HepG2 (cell line): ENCODE data around the gene VAMP2. TPM values are rescaled to one million over a fixed set of nuclear protein-coding genes. Genes with fewer than 3 reads are reported as not detected.

Source experiments
- AGO2 ChIP-seq: fragments of 200-400 bp; formaldehyde crosslinking; optimal IDR thresholded peaks from 2 replicates; pipeline ENCODE3; 2017; ENCODE audit warnings: mild to moderate bottlenecking, low read depth, low read length, moderate library complexity
- MIER3 ChIP-seq: IDR thresholded peaks from 2 replicates; pipeline ENCODE4 v1.6.1; 2016; ENCODE audit warnings: missing compliant biosample characterization, borderline replicate concordance
- SMARCC2 ChIP-seq: fragments of 450-650 bp; IDR thresholded peaks from 2 replicates; pipeline ENCODE4 v1.6.1; 2017; ENCODE audit warnings: antibody characterized with exemption, mild to moderate bottlenecking
- STAT6 ChIP-seq: sonication (generic); formaldehyde crosslinking; IDR thresholded peaks from 2 replicates; pipeline ENCODE4 v1.4.0; 2020; ENCODE audit warnings: missing genetic modification reagents, mild to moderate bottlenecking, borderline replicate concordance
- TCF12 ChIP-seq, 2 experiments: fragments of 450-650 bp in 1 of 2; sonication (generic) in 1 of 2; formaldehyde crosslinking in 1 of 2; IDR thresholded peaks; 2 replicates each; pipeline versions ENCODE4 v1.6.1 to v1.8.0; 2017 to 2022; ENCODE audit warnings: antibody characterized with exemption in 1 of 2, mild to moderate bottlenecking in 1 of 2, missing genetic modification reagents in 1 of 2, moderate library complexity in 1 of 2
- TERF1 ChIP-seq: sonication (generic); formaldehyde crosslinking; IDR thresholded peaks from 2 replicates; pipeline ENCODE4 v1.8.0; 2022; ENCODE audit warnings: mild to moderate bottlenecking, missing genetic modification reagents, moderate library complexity
- TSC22D2 ChIP-seq: sonication (generic); formaldehyde crosslinking; IDR thresholded peaks from 2 replicates; pipeline ENCODE4 v1.5.1; 2020; ENCODE audit warnings: missing genetic modification reagents, mild to moderate bottlenecking, borderline replicate concordance
- ZBTB49 ChIP-seq: sonication (generic); formaldehyde crosslinking; IDR thresholded peaks from 2 replicates; pipeline ENCODE4 v1.4.0; 2020; ENCODE audit warnings: missing genetic modification reagents, borderline replicate concordance
- ZKSCAN5 ChIP-seq: sonication (generic); formaldehyde crosslinking; IDR thresholded peaks from 2 replicates; pipeline ENCODE4 v1.5.1; 2020; ENCODE audit warnings: mild to moderate bottlenecking, missing genetic modification reagents
- ZMAT3 ChIP-seq: sonication (generic); formaldehyde crosslinking; conservative IDR thresholded peaks from 2 replicates; pipeline ENCODE4 v1.7.0; 2021; ENCODE audit warnings: missing genetic modification reagents
- ZNF296 ChIP-seq: sonication (generic); formaldehyde crosslinking; conservative IDR thresholded peaks from 2 replicates; pipeline ENCODE4 v1.5.0; 2020; ENCODE audit warnings: mild to moderate bottlenecking, missing genetic modification reagents
- ZNF878 ChIP-seq: sonication (generic); formaldehyde crosslinking; IDR thresholded peaks from 2 replicates; pipeline ENCODE4 v1.8.1; 2023; ENCODE audit warnings: mild to moderate bottlenecking, missing genetic modification reagents, moderate library complexity
- polyA plus RNA-seq, 8 experiments: library from polyadenylated mRNA; depleted of rRNA in 3 of 8; stranded (reverse) in 7 of 8; unstranded in 1 of 8; fragments of >200 nt; fragmentation: Illumina TruSeq in 4 of 8; extraction: Trizol in 4 of 8; gene quantifications; 2 replicates each; pipeline versions ENCODE4 v1.2.1 to v1.2.3, GENCODE V29; 2011 to 2016; ENCODE audit warnings: low read depth in 4 of 8, missing spikeins in 1 of 8, mixed read lengths in 1 of 8; ENCODE audit not compliant: insufficient read depth in 1 of 8
- total RNA-seq, 5 experiments: library from RNA; depleted of rRNA; stranded (reverse); fragments of >200 nt; fragmentation: Illumina TruSeq; extraction: Trizol; gene quantifications; 2 replicates each; pipeline ENCODE4 v1.2.3, GENCODE V29; 2016; ENCODE audit warnings: low read depth in 1 of 5
- TF ChIP-seq, protein P1 (sequence below): sonication (generic); formaldehyde crosslinking; IDR thresholded peaks from 2 replicates; pipeline ENCODE4 v1.4.0; 2020; ENCODE audit warnings: mild to moderate bottlenecking, missing genetic modification reagents
- TF ChIP-seq, protein P2 (sequence below): IDR thresholded peaks from 2 replicates; pipeline ENCODE4 v1.6.1; 2012; ENCODE audit warnings: inconsistent platforms
- TF ChIP-seq, protein P3 (sequence below), 2 experiments: fragments of 450-650 bp in 1 of 2; sonication (generic) in 1 of 2; formaldehyde crosslinking; IDR thresholded peaks; 2 replicates each; pipeline versions ENCODE4 v1.5.0 to v1.8.0; 2020 to 2022; ENCODE audit warnings: mild to moderate bottlenecking in 1 of 2, missing genetic modification reagents in 1 of 2

The VAMP2 gene
- total and polyA plus RNA-seq, 2 of the 13 experiments (the other 11 are each of a cell fraction or from before 2014, with no cell fraction given): 3.9 to 17.2 TPM

- TF ChIP-seq ZBTB49 (CRISPR knock-in tag) (no peak), SMARCC2 (no peak), STAT6 (CRISPR knock-in tag) (no peak), ZKSCAN5 (CRISPR knock-in tag) (no peak), TCF12 (IDR thresholded peaks at IDR 0.05) (no peak), TCF12 (CRISPR knock-in tag; IDR thresholded peaks at IDR 0.05) (no peak), MIER3 (CRISPR knock-in tag) (peak; percentile 55; the same call in 1 of the 2 replicates), AGO2 (no peak), TERF1 (CRISPR knock-in tag) (no peak), ZNF878 (CRISPR knock-in tag) (peak; percentile 60; the same call in 1 of the 2 replicates), TSC22D2 (CRISPR knock-in tag) (no peak; the same call in 1 of the 2 replicates), ZNF296 (no peak), ZMAT3 (CRISPR knock-in tag) (peak; percentile 88; the same call in 1 of the 2 replicates)
- TF ChIP-seq, protein P1, sequence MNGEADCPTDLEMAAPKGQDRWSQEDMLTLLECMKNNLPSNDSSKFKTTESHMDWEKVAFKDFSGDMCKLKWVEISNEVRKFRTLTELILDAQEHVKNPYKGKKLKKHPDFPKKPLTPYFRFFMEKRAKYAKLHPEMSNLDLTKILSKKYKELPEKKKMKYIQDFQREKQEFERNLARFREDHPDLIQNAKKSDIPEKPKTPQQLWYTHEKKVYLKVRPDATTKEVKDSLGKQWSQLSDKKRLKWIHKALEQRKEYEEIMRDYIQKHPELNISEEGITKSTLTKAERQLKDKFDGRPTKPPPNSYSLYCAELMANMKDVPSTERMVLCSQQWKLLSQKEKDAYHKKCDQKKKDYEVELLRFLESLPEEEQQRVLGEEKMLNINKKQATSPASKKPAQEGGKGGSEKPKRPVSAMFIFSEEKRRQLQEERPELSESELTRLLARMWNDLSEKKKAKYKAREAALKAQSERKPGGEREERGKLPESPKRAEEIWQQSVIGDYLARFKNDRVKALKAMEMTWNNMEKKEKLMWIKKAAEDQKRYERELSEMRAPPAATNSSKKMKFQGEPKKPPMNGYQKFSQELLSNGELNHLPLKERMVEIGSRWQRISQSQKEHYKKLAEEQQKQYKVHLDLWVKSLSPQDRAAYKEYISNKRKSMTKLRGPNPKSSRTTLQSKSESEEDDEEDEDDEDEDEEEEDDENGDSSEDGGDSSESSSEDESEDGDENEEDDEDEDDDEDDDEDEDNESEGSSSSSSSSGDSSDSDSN: peak; percentile 56; the same call in 1 of the 2 replicates
- TF ChIP-seq, protein P2, sequence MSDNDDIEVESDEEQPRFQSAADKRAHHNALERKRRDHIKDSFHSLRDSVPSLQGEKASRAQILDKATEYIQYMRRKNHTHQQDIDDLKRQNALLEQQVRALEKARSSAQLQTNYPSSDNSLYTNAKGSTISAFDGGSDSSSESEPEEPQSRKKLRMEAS: no peak; the same call in 1 of the 2 replicates
- TF ChIP-seq, protein P3, sequence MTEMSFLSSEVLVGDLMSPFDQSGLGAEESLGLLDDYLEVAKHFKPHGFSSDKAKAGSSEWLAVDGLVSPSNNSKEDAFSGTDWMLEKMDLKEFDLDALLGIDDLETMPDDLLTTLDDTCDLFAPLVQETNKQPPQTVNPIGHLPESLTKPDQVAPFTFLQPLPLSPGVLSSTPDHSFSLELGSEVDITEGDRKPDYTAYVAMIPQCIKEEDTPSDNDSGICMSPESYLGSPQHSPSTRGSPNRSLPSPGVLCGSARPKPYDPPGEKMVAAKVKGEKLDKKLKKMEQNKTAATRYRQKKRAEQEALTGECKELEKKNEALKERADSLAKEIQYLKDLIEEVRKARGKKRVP (CRISPR knock-in tag; IDR thresholded peaks at IDR 0.05): 0 out of 4 replicates have a peak, but pooled peaks of 1 of the 2 experiments have one; percentile 52
Observed at GRCh38 chr17:8186787-8187516, 24.2 kb upstream of the VAMP2 start (continued).
